ENCODE data around the gene CDYL2.

Gene CDYL2

DNA sequence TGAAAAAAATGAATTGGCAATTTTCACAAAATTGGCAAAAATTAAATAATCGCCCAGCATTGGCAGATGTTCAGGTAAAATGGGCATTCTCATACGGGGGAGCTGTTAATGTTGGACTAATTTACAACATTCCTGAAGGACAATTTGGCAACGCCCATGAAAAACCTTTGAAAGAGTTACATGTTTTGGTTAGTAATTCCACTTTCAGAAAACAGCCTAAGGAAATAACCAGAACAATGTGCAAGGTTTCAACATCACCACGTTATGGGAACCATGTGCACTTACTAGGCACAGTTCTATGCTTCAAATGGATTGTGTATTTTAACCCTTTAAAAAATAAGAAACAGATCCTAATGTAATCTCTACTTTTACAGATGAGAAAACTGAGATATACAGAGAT, 62.7 kb downstream of the CDYL2 start:
- H3K79me2 ChIP-seq (ENCODE audit: low read length), result no peaks in the 10 kb centered on the region
- TF ChIP-seq, protein P1, sequence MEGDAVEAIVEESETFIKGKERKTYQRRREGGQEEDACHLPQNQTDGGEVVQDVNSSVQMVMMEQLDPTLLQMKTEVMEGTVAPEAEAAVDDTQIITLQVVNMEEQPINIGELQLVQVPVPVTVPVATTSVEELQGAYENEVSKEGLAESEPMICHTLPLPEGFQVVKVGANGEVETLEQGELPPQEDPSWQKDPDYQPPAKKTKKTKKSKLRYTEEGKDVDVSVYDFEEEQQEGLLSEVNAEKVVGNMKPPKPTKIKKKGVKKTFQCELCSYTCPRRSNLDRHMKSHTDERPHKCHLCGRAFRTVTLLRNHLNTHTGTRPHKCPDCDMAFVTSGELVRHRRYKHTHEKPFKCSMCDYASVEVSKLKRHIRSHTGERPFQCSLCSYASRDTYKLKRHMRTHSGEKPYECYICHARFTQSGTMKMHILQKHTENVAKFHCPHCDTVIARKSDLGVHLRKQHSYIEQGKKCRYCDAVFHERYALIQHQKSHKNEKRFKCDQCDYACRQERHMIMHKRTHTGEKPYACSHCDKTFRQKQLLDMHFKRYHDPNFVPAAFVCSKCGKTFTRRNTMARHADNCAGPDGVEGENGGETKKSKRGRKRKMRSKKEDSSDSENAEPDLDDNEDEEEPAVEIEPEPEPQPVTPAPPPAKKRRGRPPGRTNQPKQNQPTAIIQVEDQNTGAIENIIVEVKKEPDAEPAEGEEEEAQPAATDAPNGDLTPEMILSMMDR (IDR thresholded peaks at IDR 0.05; ENCODE audit: low read depth, low read length), result no peak
- TF ChIP-seq EZH2phosphoT487 (IDR thresholded peaks at IDR 0.05; ENCODE audit: low read depth), result no peak
- no peaks in the 10 kb centered on the region for H3K4me1 ChIP-seq (ENCODE audit: low read length)
- no peak overlapping the region for H3K4me3 ChIP-seq (ENCODE audit: low read length)
- H4K20me1 ChIP-seq (ENCODE audit: insufficient read depth, low read length), result no peaks in the 10 kb centered on the region
- no peak overlapping the region for H2AFZ ChIP-seq (ENCODE audit: low read depth, low read length)
- 0 out of 2 replicates have a peak, but pooled peaks cover 6% of the 10 kb centered on the region for H3K9me3 ChIP-seq (ENCODE audit: insufficient read depth, low read length)
- H3K27ac ChIP-seq (ENCODE audit: low read length), result no peak overlapping the region
- no peak overlapping the region for H3K9ac ChIP-seq (ENCODE audit: low read length)
- H3K36me3 ChIP-seq (replicated peaks; ENCODE audit: low read depth, low read length), result no peaks in the 10 kb centered on the region
- H3K27me3 ChIP-seq (ENCODE audit: low read depth, low read length), result no peaks in the 10 kb centered on the region
- no peak overlapping the region for H3K4me2 ChIP-seq (ENCODE audit: low read length)

DNA sequence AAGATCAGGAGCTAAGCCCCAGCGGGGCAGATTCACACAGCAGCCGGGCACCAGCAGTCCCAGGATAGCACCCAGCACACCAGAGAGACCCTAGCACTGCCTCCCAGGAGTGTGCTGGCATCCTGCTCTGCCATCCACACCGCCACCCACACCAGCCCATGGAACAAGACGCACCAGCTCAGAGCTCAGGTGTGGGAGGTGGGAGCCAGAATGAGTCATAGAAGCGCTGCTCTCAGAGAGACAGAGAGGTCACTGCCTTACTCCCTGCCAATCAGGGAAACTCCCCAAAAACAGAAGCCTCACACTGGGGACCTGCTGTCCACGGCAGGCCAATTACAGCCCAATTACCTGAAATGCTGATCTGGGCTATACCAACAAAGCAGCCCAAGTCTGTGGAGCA, 64.9 kb downstream of the CDYL2 start:
- TF ChIP-seq EZH2phosphoT487 (IDR thresholded peaks at IDR 0.05; ENCODE audit: low read depth), result no peak
- TF ChIP-seq, protein P1 (IDR thresholded peaks at IDR 0.05; ENCODE audit: low read depth, low read length), result no peak
- Histone ChIP-seq H3K9ac (ENCODE audit: low read length) (no peak overlapping the region), H3K4me3 (ENCODE audit: low read length) (no peak overlapping the region), H4K20me1 (ENCODE audit: insufficient read depth, low read length) (no peaks in the 10 kb centered on the region), H3K4me1 (ENCODE audit: low read length) (no peaks in the 10 kb centered on the region), H3K27me3 (ENCODE audit: low read depth, low read length) (no peaks in the 10 kb centered on the region), H3K79me2 (ENCODE audit: low read length) (no peaks in the 10 kb centered on the region), H3K9me3 (ENCODE audit: insufficient read depth, low read length) (0 out of 2 replicates have a peak, but pooled peaks cover 6% of the 10 kb centered on the region), H3K4me2 (ENCODE audit: low read length) (no peak overlapping the region), H3K36me3 (replicated peaks; ENCODE audit: low read depth, low read length) (no peaks in the 10 kb centered on the region), H3K27ac (ENCODE audit: low read length) (no peak overlapping the region), H2AFZ (ENCODE audit: low read depth, low read length) (no peak overlapping the region)

DNA sequence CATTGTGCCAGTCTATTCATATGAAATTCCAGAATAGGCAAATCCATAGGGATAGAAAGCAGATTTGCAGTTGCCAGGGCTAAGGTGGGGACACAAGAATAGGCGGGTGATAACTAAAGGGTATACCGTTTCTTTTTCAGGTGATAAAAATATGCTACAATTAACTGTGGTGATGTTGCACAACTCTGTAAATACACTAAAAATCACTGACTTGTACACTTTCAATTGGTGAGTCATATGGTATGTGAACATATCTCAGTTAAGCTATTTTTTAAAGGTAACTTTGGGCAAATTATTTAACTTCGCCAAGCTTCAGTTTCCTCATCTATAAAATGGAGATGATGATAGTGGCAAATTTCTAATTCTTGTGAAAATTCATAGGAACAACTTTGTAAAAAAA, 65.9 kb downstream of the CDYL2 start:
- H3K9me3 ChIP-seq (ENCODE audit: insufficient read depth, low read length), result 0 out of 2 replicates have a peak, but pooled peaks cover 6% of the 10 kb centered on the region
- TF ChIP-seq EZH2phosphoT487 (IDR thresholded peaks at IDR 0.05; ENCODE audit: low read depth), result no peak
- TF ChIP-seq, protein P1 (IDR thresholded peaks at IDR 0.05; ENCODE audit: low read depth, low read length), result no peak
- H3K9ac ChIP-seq (ENCODE audit: low read length), result no peak overlapping the region
- no peaks in the 10 kb centered on the region for H4K20me1 ChIP-seq (ENCODE audit: insufficient read depth, low read length)
- no peak overlapping the region for H3K4me3 ChIP-seq (ENCODE audit: low read length)
- H3K27me3 ChIP-seq (ENCODE audit: low read depth, low read length), result no peaks in the 10 kb centered on the region
- H2AFZ ChIP-seq (ENCODE audit: low read depth, low read length), result no peak overlapping the region
- H3K4me1 ChIP-seq (ENCODE audit: low read length), result no peaks in the 10 kb centered on the region
- H3K27ac ChIP-seq (ENCODE audit: low read length), result no peak overlapping the region
- H3K36me3 ChIP-seq (replicated peaks; ENCODE audit: low read depth, low read length), result no peaks in the 10 kb centered on the region
- H3K4me2 ChIP-seq (ENCODE audit: low read length), result no peak overlapping the region
- H3K79me2 ChIP-seq (ENCODE audit: low read length), result no peaks in the 10 kb centered on the region

DNA sequence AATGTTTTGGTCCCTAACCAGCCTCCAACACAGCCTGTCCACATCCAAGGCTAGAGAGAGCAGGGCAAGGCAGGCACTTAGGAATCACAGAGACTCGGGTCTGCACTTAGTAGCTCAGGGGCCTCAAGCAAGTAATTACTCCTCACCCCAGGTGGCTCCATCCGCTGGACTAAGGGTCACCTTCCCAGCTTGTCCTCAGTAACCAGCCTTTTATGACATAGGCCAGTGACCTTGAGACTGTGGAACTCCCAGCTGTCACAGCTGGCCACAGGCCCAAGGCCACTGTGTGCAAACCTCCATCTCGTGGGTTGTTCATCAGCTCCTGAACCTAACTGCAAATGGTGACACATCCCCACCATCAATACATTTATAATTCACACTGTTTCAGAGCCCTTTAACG, 68.6 kb downstream of the CDYL2 start:
- Histone ChIP-seq H3K4me1 (ENCODE audit: low read length) (no peaks in the 10 kb centered on the region), H3K9ac (ENCODE audit: low read length) (no peak overlapping the region), H3K27me3 (ENCODE audit: low read depth, low read length) (no peaks in the 10 kb centered on the region), H3K36me3 (replicated peaks; ENCODE audit: low read depth, low read length) (no peaks in the 10 kb centered on the region), H3K27ac (ENCODE audit: low read length) (no peak overlapping the region), H3K9me3 (ENCODE audit: insufficient read depth, low read length) (0 out of 2 replicates have a peak, but pooled peaks cover 6% of the 10 kb centered on the region), H4K20me1 (ENCODE audit: insufficient read depth, low read length) (no peaks in the 10 kb centered on the region), H2AFZ (ENCODE audit: low read depth, low read length) (no peak overlapping the region), H3K79me2 (ENCODE audit: low read length) (no peaks in the 10 kb centered on the region), H3K4me2 (ENCODE audit: low read length) (no peak overlapping the region), H3K4me3 (ENCODE audit: low read length) (no peak overlapping the region)
- TF ChIP-seq, protein P1 (IDR thresholded peaks at IDR 0.05; ENCODE audit: low read depth, low read length), result no peak
- no peak for TF ChIP-seq EZH2phosphoT487 (IDR thresholded peaks at IDR 0.05; ENCODE audit: low read depth)
